ENCODE results near the gene C16orf74. TPM values are rescaled to one million over a fixed set of nuclear protein-coding genes. Genes with fewer than 3 reads are reported as not detected.

Gene C16orf74
- total and polyA plus RNA-seq, 2 of the 8 experiments (the other 6 are each of a cell fraction or from before 2014, with no cell fraction given), result 7.3 to 9.3 TPM

GRCh38 chr16:85728879-85729278, 22.0 kb downstream of the C16orf74 start (continued):
- TF ChIP-seq SUZ12 (IDR thresholded peaks at IDR 0.05; ENCODE audit: low read length), result no peak
- TF ChIP-seq TBP (IDR thresholded peaks at IDR 0.05; ENCODE audit: low read depth, low read length), result no peak
